ENCODE data around the gene PIGO. TPM values are rescaled to one million over a fixed set of nuclear protein-coding genes. Genes with fewer than 3 reads are reported as not detected.

Gene PIGO
- total RNA-seq, 4 donors from 2014 or later, result 6.6 to 12.3 (median 7.3) TPM

- H3K27me3 ChIP-seq, result no peaks in the 10 kb centered on the region
- TF ChIP-seq CTCF (IDR thresholded peaks at IDR 0.05 in 4 of 5, conservative IDR thresholded peaks at IDR 0.05 in 1 of 5) (no peak), POLR2A (IDR thresholded peaks at IDR 0.05) (no peak)
- H3K36me3 ChIP-seq, result peaks cover 0 to 70% of the 10 kb centered on the region in 2 donors
- H3K27ac ChIP-seq, result no peak overlapping the region
- no peak for DNase-seq
- ATAC-seq, result no peak
- no peaks in the 10 kb centered on the region for H3K9me3 ChIP-seq
- in situ Hi-C loops (cut with MboI; ENCODE audit: low sequenced_read_pairs in 4 of 4), result no loop called here
- peaks cover 6 to 10% of the 10 kb centered on the region in 2 donors for H3K4me1 ChIP-seq
- no peak overlapping the region for H3K4me3 ChIP-seq
- intact Hi-C loops (cut with DNase I; ENCODE audit: low total_unique reads), result loop anchor here (5.0 kb wide), 1 partner anchor 36 kb away; no protein-coding TSS in a partner anchor
These were observed 47.9 kb downstream of the PIGO start for GRCh38 chr9:35048511-35048910.

- H3K4me3 ChIP-seq, result no peak overlapping the region
- H3K4me1 ChIP-seq, result no peaks in the 10 kb centered on the region
- TF ChIP-seq POLR2A (IDR thresholded peaks at IDR 0.05) (no peak), CTCF (IDR thresholded peaks at IDR 0.05 in 4 of 5, conservative IDR thresholded peaks at IDR 0.05 in 1 of 5) (no peak)
- in situ Hi-C loops (cut with MboI; ENCODE audit: low sequenced_read_pairs in 4 of 4), result no loop called here
- intact Hi-C loops (cut with DNase I; ENCODE audit: low total_unique reads), result no loop called here
- H3K36me3 ChIP-seq, result peaks cover 0 to 83% of the 10 kb centered on the region in 2 donors
- no peaks in the 10 kb centered on the region for H3K27me3 ChIP-seq
- ATAC-seq (no peak), DNase-seq (no peak)
- H3K9me3 ChIP-seq, result no peaks in the 10 kb centered on the region
- H3K27ac ChIP-seq, result no peak overlapping the region
These were observed 52.3 kb downstream of the PIGO start for GRCh38 chr9:35044071-35044470.

GRCh38 chr9:35042891-35043545, 53.4 kb downstream of the PIGO start:
- in situ Hi-C loops (cut with MboI; ENCODE audit: low sequenced_read_pairs in 4 of 4), result no loop called here
- TF ChIP-seq POLR2A (IDR thresholded peaks at IDR 0.05), result no peak
- TF ChIP-seq CTCF (IDR thresholded peaks at IDR 0.05 in 4 of 5, conservative IDR thresholded peaks at IDR 0.05 in 1 of 5), result no peak
- DNase-seq (no peak), ATAC-seq (no peak)
- no peaks in the 10 kb centered on the region for H3K27me3 ChIP-seq
- intact Hi-C loops (cut with DNase I; ENCODE audit: low total_unique reads), result no loop called here
- no peaks in the 10 kb centered on the region for H3K9me3 ChIP-seq
- no peaks in the 10 kb centered on the region for H3K4me1 ChIP-seq
- H3K36me3 ChIP-seq, result peaks cover 0 to 79% of the 10 kb centered on the region in 2 donors
- no peak overlapping the region for H3K4me3 ChIP-seq
- peak overlapping the region; percentile 29 to 67 (median 56) for H3K27ac ChIP-seq

- Histone ChIP-seq H3K4me3 (no peak overlapping the region), H3K27me3 (no peaks in the 10 kb centered on the region), H3K9me3 (no peaks in the 10 kb centered on the region), H3K36me3 (peaks cover 0 to 78% of the 10 kb centered on the region in 2 donors), H3K4me1 (no peaks in the 10 kb centered on the region), H3K27ac (peak overlapping the region; percentile 50 to 67 (median 57))
- peak in 1 of 2 donors; percentile 70 for DNase-seq
- no peak for TF ChIP-seq POLR2A (IDR thresholded peaks at IDR 0.05)
- TF ChIP-seq CTCF (IDR thresholded peaks at IDR 0.05 in 4 of 5, conservative IDR thresholded peaks at IDR 0.05 in 1 of 5), result no peak
- intact Hi-C loops (cut with DNase I; ENCODE audit: low total_unique reads) (no loop called here), in situ Hi-C loops (cut with MboI; ENCODE audit: low sequenced_read_pairs in 4 of 4) (no loop called here)
- ATAC-seq, result peak; percentile 53 to 83
These were observed 54.2 kb downstream of the PIGO start for GRCh38 chr9:35042081-35042604.

Other genes with a start within 250 kb of the PIGO start
- under 1 TPM in 1 of 4 donors, not detected in 3; 0.04 TPM for gene PHF24, start 138.3 kb downstream of the PIGO start, total RNA-seq
- gene DNAJB5, start 106.8 kb downstream of the PIGO start, total RNA-seq, result 100 to 1,000 TPM in 3 of 4 donors, 10 to 100 TPM in 1; 75.3 to 187 (median 128) TPM
- gene VCP, start 24.0 kb downstream of the PIGO start, total RNA-seq, result 100 to 1,000 TPM; 265 to 354 (median 342) TPM
- gene FANCG, start 16.6 kb downstream of the PIGO start, total RNA-seq, result 10 to 100 TPM in 1 of 4 donors, 1 to 10 TPM in 3; 1.8 to 15.7 (median 3.4) TPM
- gene STOML2, start 6.5 kb upstream of the PIGO start, total RNA-seq, result 100 to 1,000 TPM; 117 to 168 (median 158) TPM
- 10 to 100 TPM; 13.0 to 28.9 (median 24.2) TPM for gene ATOSB, start 19.3 kb upstream of the PIGO start, total RNA-seq
- 10 to 100 TPM in 2 of 4 donors, 1 to 10 TPM in 2; 7.5 to 17.5 (median 13.1) TPM for gene UNC13B, start 65.4 kb upstream of the PIGO start, total RNA-seq

Measured in gastrocnemius medialis (tissue), 4 donors.